PFSK-1 (cell line): Measurements from ENCODE around the gene MAD1L1.

Experiments
- POLR2AphosphoS5 ChIP-seq: IDR thresholded peaks from 2 replicates; pipeline ENCODE4 v1.6.1; 2012; ENCODE audit warnings: low read depth, mild to moderate bottlenecking, control low read depth, low read length, moderate library complexity
- REST ChIP-seq, 2 experiments: IDR thresholded peaks; 2 replicates each; pipeline versions ENCODE4 v1.6.1 to v1.8.0; 2011 to 2012; ENCODE audit warnings: low read depth in 2 of 2, low read length in 2 of 2, control low read depth in 1 of 2, inconsistent platforms in 1 of 2, mild to moderate bottlenecking in 1 of 2, moderate library complexity in 1 of 2; ENCODE audit not compliant: insufficient read depth in 1 of 2
- SIN3A ChIP-seq: IDR thresholded peaks from 2 replicates; pipeline ENCODE4 v1.6.1; 2012; ENCODE audit warnings: mild to moderate bottlenecking, low read length, moderate library complexity, borderline replicate concordance; ENCODE audit not compliant: insufficient read depth

- TF ChIP-seq SIN3A: no peak
- no peak for TF ChIP-seq REST (IDR thresholded peaks at IDR 0.05; ENCODE audit: insufficient read depth in 1 of 2, low read depth in 2 of 2, low read length in 2 of 2)
- TF ChIP-seq POLR2AphosphoS5: no peak
These were observed 160.7 kb downstream of the MAD1L1 start for GRCh38 chr7:2072042-2072441.
